Endothelial cell of umbilical vein (primary cell): ENCODE measurements around the gene JARID2. TPM values are rescaled to one million over a fixed set of nuclear protein-coding genes. Genes with fewer than 3 reads are reported as not detected.

Experiments used
- BruUV-seq: library from RNA; stranded (reverse); fragments of 400-500 nt; replicated peaks from 2 replicates; lab custom pipeline; 2021; lab: Mats Ljungman, UMichigan
- CTCF ChIA-PET: fragments of 300-600, 350-600 bp; sonication (Branson Sonifier 250); formaldehyde crosslinking; loops from one replicate; lab custom pipeline; 2021; ENCODE audit warnings: antibody characterized with exemption, inconsistent platforms; lab: Charles Lee
- POLR2A ChIA-PET: fragments of 300-600, 350-600 bp; sonication (Branson Sonifier 250); formaldehyde crosslinking; loops from one replicate; lab custom pipeline; 2021; ENCODE audit warnings: antibody characterized with exemption, inconsistent platforms; lab: Charles Lee
- DNase-seq: peaks from one replicate; pipeline ENCODE4 v3.0.0-alpha.2; 2011; ENCODE audit warnings: low read depth, low spot score
- FAIRE-seq: peaks from 2 replicates; lab custom pipeline; 2011; peaks lifted over from hg19 to GRCh38; lab: Jason Lieb, UNC
- H2AFZ ChIP-seq: 2 replicates; pipeline ENCODE4 v1.6.0; 2012; ENCODE audit warnings: low read depth, low read length, control low read depth, inconsistent platforms
- H3K27ac ChIP-seq: 2 replicates; pipeline ENCODE4 v1.5.1; 2011; ENCODE audit warnings: low read depth, mild to moderate bottlenecking, control low read depth, low read length, moderate library complexity; ENCODE audit not compliant: insufficient read depth
- H3K27me3 ChIP-seq, 2 experiments: 2 replicates each; pipeline versions ENCODE4 v1.6.0 to v1.6.1; 2011; ENCODE audit warnings: low read length in 2 of 2, mixed read lengths in 1 of 2; ENCODE audit not compliant: control insufficient read depth in 2 of 2, insufficient read depth in 2 of 2
- H3K36me3 ChIP-seq, 2 experiments: 2 replicates in 1 of 2; 3 replicates in 1 of 2; pipeline ENCODE4 v1.5.1; 2011; ENCODE audit warnings: low read length in 2 of 2, mild to moderate bottlenecking in 1 of 2, moderate library complexity in 1 of 2; ENCODE audit not compliant: control insufficient read depth in 2 of 2, insufficient read depth in 2 of 2; ENCODE audit errors: extremely low read depth in 1 of 2
- H3K4me1 ChIP-seq: 3 replicates; pipeline ENCODE4 v1.5.1; 2011; ENCODE audit warnings: mild to moderate bottlenecking, low read length; ENCODE audit not compliant: control insufficient read depth, insufficient read depth; ENCODE audit errors: extremely low read depth
- H3K4me2 ChIP-seq: 2 replicates; pipeline ENCODE4 v1.6.1; 2011; ENCODE audit warnings: low read length, control low read depth, mixed read lengths; ENCODE audit not compliant: insufficient read depth
- H3K4me3 ChIP-seq, 3 experiments: fragments of 200-600 bp in 1 of 3; sonication (generic), shearing (Covaris generic) in 1 of 3; replicated peaks in 1 of 3; 2 replicates each; pipeline ENCODE4 v1.5.1; 2011 to 2016; ENCODE audit warnings: control low read depth in 3 of 3, low read length in 3 of 3, mild to moderate bottlenecking in 2 of 3, inconsistent platforms in 1 of 3, low read depth in 1 of 3, moderate library complexity in 1 of 3; ENCODE audit not compliant: insufficient read depth in 1 of 3
- H3K79me2 ChIP-seq: 2 replicates; pipeline ENCODE4 v1.6.0; 2012; ENCODE audit warnings: low read length, inconsistent platforms; ENCODE audit not compliant: control insufficient read depth, insufficient read depth
- H3K9ac ChIP-seq: replicated peaks from 2 replicates; pipeline ENCODE3; 2011; ENCODE audit warnings: low read length, control low read depth; ENCODE audit not compliant: insufficient read depth; ENCODE audit errors: extremely low read depth
- H3K9me1 ChIP-seq: replicated peaks from 3 replicates; pipeline ENCODE4 v1.6.0; 2011; ENCODE audit warnings: mild to moderate bottlenecking, low read length; ENCODE audit not compliant: control insufficient read depth, insufficient read depth; ENCODE audit errors: extremely low read depth
- H3K9me3 ChIP-seq: replicated peaks from 2 replicates; pipeline ENCODE4 v1.5.1; 2012; ENCODE audit warnings: low read length, inconsistent platforms; ENCODE audit not compliant: control insufficient read depth, insufficient read depth
- H4K20me1 ChIP-seq: replicated peaks from 2 replicates; pipeline ENCODE3; 2011; ENCODE audit warnings: mild to moderate bottlenecking, low read length; ENCODE audit not compliant: control insufficient read depth, insufficient read depth; ENCODE audit errors: extremely low read depth
- EZH2 ChIP-seq: IDR thresholded peaks from 2 replicates; pipeline ENCODE4 v1.6.1; 2012; ENCODE audit warnings: borderline replicate concordance, low read depth, mild to moderate bottlenecking, moderate library complexity, low read length, inconsistent platforms; ENCODE audit not compliant: severe bottlenecking
- FOS ChIP-seq: IDR thresholded peaks from 2 replicates; pipeline ENCODE4 v1.6.1; 2011; ENCODE audit warnings: mild to moderate bottlenecking, low read length, moderate library complexity, borderline replicate concordance; ENCODE audit not compliant: insufficient read depth
- GATA2 ChIP-seq: IDR thresholded peaks from 2 replicates; pipeline ENCODE4 v1.7.0; 2011; ENCODE audit warnings: low read depth, mild to moderate bottlenecking, moderate library complexity, mixed read lengths, low read length; ENCODE audit not compliant: insufficient read length, insufficient read depth
- JUN ChIP-seq: IDR thresholded peaks from 2 replicates; pipeline ENCODE4 v1.6.1; 2011; ENCODE audit warnings: borderline replicate concordance, low read depth; ENCODE audit not compliant: insufficient read length, insufficient read depth
- MYC ChIP-seq: IDR thresholded peaks from one replicate; pipeline ENCODE4 v1.6.1; 2011; ENCODE audit warnings: mild to moderate bottlenecking, low read depth, low read length
- POLR2A ChIP-seq: IDR thresholded peaks from 2 replicates; pipeline ENCODE4 v1.6.1; 2012; ENCODE audit warnings: low read depth, mild to moderate bottlenecking, control low read depth, low read length
- POLR2AphosphoS5 ChIP-seq: IDR thresholded peaks from 2 replicates; pipeline ENCODE4 v1.6.1; 2012; ENCODE audit warnings: low read depth, mild to moderate bottlenecking, control low read depth, low read length, moderate library complexity; ENCODE audit not compliant: insufficient read depth
- dilution Hi-C: fragments of 300-500 bp; cut with MboI; formaldehyde crosslinking; loops from one replicate; pipeline ENCODE4 v1.15.0; 2019; ENCODE audit warnings: low sequenced_read_pairs; ENCODE audit not compliant: extremely low pct_ligation_motif_present
- intact Hi-C: fragments of 100-400 bp; cut with micrococcal nuclease; formaldehyde crosslinking; loops from one replicate; pipeline ENCODE4 v1.10.0; 2022
- polyA plus RNA-seq, 4 experiments: library from polyadenylated mRNA; depleted of rRNA in 3 of 4; stranded (reverse) in 3 of 4; unstranded in 1 of 4; fragments of >200 nt; gene quantifications; 2 replicates each; pipeline versions ENCODE4 v1.2.1 to v1.2.3, GENCODE V29; 2011 to 2012; ENCODE audit warnings: missing spikeins in 1 of 4
- total RNA-seq: library from RNA; stranded (reverse); gene quantifications from 2 replicates; pipeline ENCODE4 v1.2.3, GENCODE V29; 2021
- TF ChIP-seq, protein P1 (sequence below), 2 donors: IDR thresholded peaks; 1 replicate in 1 of 2; 2 replicates in 1 of 2; pipeline ENCODE4 v1.5.1; 2011; ENCODE audit warnings: low read length in 2 of 2, mild to moderate bottlenecking in 2 of 2, moderate library complexity in 2 of 2, control low read depth in 1 of 2, inconsistent platforms in 1 of 2, low read depth in 1 of 2; ENCODE audit not compliant: insufficient read depth in 1 of 2; ENCODE audit errors: extremely low read depth in 1 of 2
- TF ChIP-seq, protein P2 (sequence below): IDR thresholded peaks from 2 replicates; pipeline ENCODE4 v1.6.1; 2011; ENCODE audit not compliant: insufficient read depth, insufficient read length

Gene JARID2
- total and polyA plus RNA-seq, 2 donors (not counting 3 experiments of a cell fraction or from before 2014, with no cell fraction given), result 2.9 to 10.6 TPM

DNA sequence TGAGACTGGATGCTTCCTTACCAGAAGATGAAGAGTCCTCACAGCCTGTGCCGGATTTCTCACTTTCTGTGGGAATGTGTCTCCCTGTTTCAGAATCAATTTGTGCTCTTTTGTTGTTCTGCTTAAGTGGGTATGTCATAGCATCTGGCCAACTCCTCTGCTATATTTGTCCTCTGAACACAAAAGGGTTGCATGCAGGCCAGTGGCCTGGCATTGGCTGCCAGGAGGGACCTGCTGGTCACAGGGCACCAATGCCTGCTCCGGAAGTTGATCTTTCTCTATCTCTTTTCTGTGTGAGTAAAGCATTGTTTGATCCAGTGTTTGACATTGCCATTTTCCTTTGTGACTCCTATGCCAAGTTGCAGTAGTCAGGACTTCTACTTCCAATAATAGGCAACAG is 47.8 kb downstream of the JARID2 start:
- H3K27me3 ChIP-seq, result no peaks in the 10 kb centered on the region
- H3K9me3 ChIP-seq, result no peaks in the 10 kb centered on the region
- H2AFZ ChIP-seq, result no peak overlapping the region
- no peaks in the 10 kb centered on the region for H3K9me1 ChIP-seq
- CTCF ChIA-PET, result no interaction called here
- intact Hi-C loops (no loop called here), dilution Hi-C loops (no loop called here)
- no peak overlapping the region for H3K4me2 ChIP-seq
- H3K79me2 ChIP-seq, result peaks cover 3% of the 10 kb centered on the region
- H3K4me1 ChIP-seq, result peaks cover 5% of the 10 kb centered on the region
- no peak overlapping the region for H3K4me3 ChIP-seq
- no peak overlapping the region for H3K9ac ChIP-seq
- no peaks in the 10 kb centered on the region for H3K36me3 ChIP-seq
- DNase-seq (no peak), FAIRE-seq (no peak)
- BruUV-seq, result no TSS peak
- no peak for TF ChIP-seq MYC
- no peak for TF ChIP-seq POLR2AphosphoS5
- no peak for TF ChIP-seq JUN
- TF ChIP-seq, protein P1, sequence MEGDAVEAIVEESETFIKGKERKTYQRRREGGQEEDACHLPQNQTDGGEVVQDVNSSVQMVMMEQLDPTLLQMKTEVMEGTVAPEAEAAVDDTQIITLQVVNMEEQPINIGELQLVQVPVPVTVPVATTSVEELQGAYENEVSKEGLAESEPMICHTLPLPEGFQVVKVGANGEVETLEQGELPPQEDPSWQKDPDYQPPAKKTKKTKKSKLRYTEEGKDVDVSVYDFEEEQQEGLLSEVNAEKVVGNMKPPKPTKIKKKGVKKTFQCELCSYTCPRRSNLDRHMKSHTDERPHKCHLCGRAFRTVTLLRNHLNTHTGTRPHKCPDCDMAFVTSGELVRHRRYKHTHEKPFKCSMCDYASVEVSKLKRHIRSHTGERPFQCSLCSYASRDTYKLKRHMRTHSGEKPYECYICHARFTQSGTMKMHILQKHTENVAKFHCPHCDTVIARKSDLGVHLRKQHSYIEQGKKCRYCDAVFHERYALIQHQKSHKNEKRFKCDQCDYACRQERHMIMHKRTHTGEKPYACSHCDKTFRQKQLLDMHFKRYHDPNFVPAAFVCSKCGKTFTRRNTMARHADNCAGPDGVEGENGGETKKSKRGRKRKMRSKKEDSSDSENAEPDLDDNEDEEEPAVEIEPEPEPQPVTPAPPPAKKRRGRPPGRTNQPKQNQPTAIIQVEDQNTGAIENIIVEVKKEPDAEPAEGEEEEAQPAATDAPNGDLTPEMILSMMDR (IDR thresholded peaks at IDR 0.05; ENCODE audit: extremely low read depth in 1 of 2, insufficient read depth in 1 of 2, low read depth in 1 of 2, low read length in 2 of 2), result no peak
- TF ChIP-seq, protein P2, sequence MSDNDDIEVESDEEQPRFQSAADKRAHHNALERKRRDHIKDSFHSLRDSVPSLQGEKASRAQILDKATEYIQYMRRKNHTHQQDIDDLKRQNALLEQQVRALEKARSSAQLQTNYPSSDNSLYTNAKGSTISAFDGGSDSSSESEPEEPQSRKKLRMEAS, result no peak
- no peak for TF ChIP-seq FOS
- no peak for TF ChIP-seq GATA2
- no peak for TF ChIP-seq POLR2A
- TF ChIP-seq EZH2, result no peak
- H3K27ac ChIP-seq, result no peak overlapping the region
- POLR2A ChIA-PET, result no interaction called here
- no peaks in the 10 kb centered on the region for H4K20me1 ChIP-seq
